Keratinocyte (primary cell): ENCODE data around the gene ARID5B. TPM values are rescaled to one million over a fixed set of nuclear protein-coding genes. Genes with fewer than 3 reads are reported as not detected.
A peak's percentile ranks its signal among the peaks of the same experiment; 100 is the strongest.

Experiments
- DNase-seq: peaks from one replicate; pipeline ENCODE4 v3.0.0-alpha.2; 2011; ENCODE audit warnings: low read depth, missing footprints, low spot score
- FAIRE-seq: peaks from 2 replicates; lab custom pipeline; 2011; peaks lifted over from hg19 to GRCh38; lab: Jason Lieb, UNC
- H2AFZ ChIP-seq: 2 replicates; pipeline ENCODE4 v1.6.0; 2012; ENCODE audit warnings: low read length, control low read depth, inconsistent platforms; ENCODE audit not compliant: control insufficient read depth
- H3K27ac ChIP-seq: 2 replicates; pipeline ENCODE4 v1.5.1; 2011; ENCODE audit warnings: low read length; ENCODE audit not compliant: control insufficient read depth, insufficient read depth
- H3K27me3 ChIP-seq: 3 replicates; pipeline ENCODE4 v1.6.0; 2011; ENCODE audit warnings: low read length; ENCODE audit not compliant: control insufficient read depth, insufficient read depth; ENCODE audit errors: extremely low read depth
- H3K36me3 ChIP-seq, 2 experiments: 2 replicates in 1 of 2; 3 replicates in 1 of 2; pipeline ENCODE4 v1.5.1; 2011; ENCODE audit warnings: low read length in 2 of 2, mild to moderate bottlenecking in 1 of 2; ENCODE audit not compliant: control insufficient read depth in 2 of 2, insufficient read depth in 2 of 2; ENCODE audit errors: extremely low read depth in 1 of 2
- H3K4me1 ChIP-seq: 3 replicates; pipeline ENCODE4 v1.5.1; 2011; ENCODE audit warnings: low read length; ENCODE audit not compliant: control insufficient read depth, insufficient read depth; ENCODE audit errors: extremely low read depth
- H3K4me2 ChIP-seq: 3 replicates; pipeline ENCODE4 v1.6.0; 2011; ENCODE audit warnings: low read depth, low read length; ENCODE audit not compliant: control insufficient read depth, insufficient read depth; ENCODE audit errors: extremely low read depth
- H3K4me3 ChIP-seq, 3 experiments: fragments of 200-600 bp in 1 of 3; sonication (generic) in 1 of 3; 2 replicates in 2 of 3; 3 replicates in 1 of 3; pipeline ENCODE4 v1.5.1; 2011 to 2016; ENCODE audit warnings: low read length in 3 of 3, mild to moderate bottlenecking in 3 of 3, control low read depth in 2 of 3, inconsistent platforms in 1 of 3, low read depth in 1 of 3, mixed read lengths in 1 of 3, mixed run types in 1 of 3, moderate library complexity in 1 of 3; ENCODE audit not compliant: control insufficient read depth in 2 of 3, insufficient read depth in 2 of 3; ENCODE audit errors: extremely low read depth in 1 of 3
- H3K79me2 ChIP-seq: 2 replicates; pipeline ENCODE4 v1.6.0; 2012; ENCODE audit warnings: low read length; ENCODE audit not compliant: control insufficient read depth, insufficient read depth
- H3K9ac ChIP-seq: 3 replicates; pipeline ENCODE4 v1.6.0; 2011; ENCODE audit warnings: low read length; ENCODE audit not compliant: control insufficient read depth, insufficient read depth; ENCODE audit errors: extremely low read depth
- H3K9me1 ChIP-seq: 3 replicates; pipeline ENCODE4 v1.6.0; 2011; ENCODE audit warnings: low read length; ENCODE audit not compliant: control insufficient read depth, insufficient read depth; ENCODE audit errors: extremely low read depth
- H3K9me3 ChIP-seq: 2 replicates; pipeline ENCODE4 v1.5.1; 2012; ENCODE audit warnings: low read depth, low read length; ENCODE audit not compliant: control insufficient read depth
- H4K20me1 ChIP-seq: 3 replicates; pipeline ENCODE4 v1.6.0; 2011; ENCODE audit warnings: low read length; ENCODE audit not compliant: control insufficient read depth, insufficient read depth; ENCODE audit errors: extremely low read depth
- EZH2 ChIP-seq: IDR thresholded peaks from one replicate; pipeline ENCODE4 v1.6.1; 2012; ENCODE audit warnings: inconsistent platforms, mild to moderate bottlenecking, low read length, moderate library complexity
- dilution Hi-C: fragments of 300-500 bp; cut with MboI; formaldehyde crosslinking; loops from one replicate; pipeline ENCODE4 v1.7.0; 2020; ENCODE audit warnings: low sequenced_read_pairs; ENCODE audit not compliant: extremely low pct_ligation_motif_present
- polyA plus RNA-seq, 5 experiments: library from polyadenylated mRNA; depleted of rRNA in 3 of 5; stranded (reverse) in 3 of 5; stranded (forward) in 1 of 5; unstranded in 1 of 5; fragments of >200 nt; gene quantifications; 1 replicate in 1 of 5; 2 replicates in 3 of 5; 3 replicates in 1 of 5; pipeline versions ENCODE4 v1.2.1 to v1.2.3, GENCODE V29; 2011 to 2012; ENCODE audit warnings: missing spikeins in 2 of 5, low read depth in 1 of 5, low replicate concordance in 1 of 5
- TF ChIP-seq, protein P1 (sequence below), 3 experiments: IDR thresholded peaks in 1 of 3; conservative IDR thresholded peaks in 1 of 3; optimal IDR thresholded peaks in 1 of 3; 2 replicates in 2 of 3; 3 replicates in 1 of 3; pipeline versions ENCODE3 to v1.5.1; 2011; ENCODE audit warnings: low read length in 3 of 3, mild to moderate bottlenecking in 3 of 3, moderate library complexity in 2 of 3, control low read depth in 1 of 3, inconsistent platforms in 1 of 3; ENCODE audit not compliant: insufficient read depth in 2 of 3; ENCODE audit errors: extremely low read depth in 1 of 3

ARID5B gene
- polyA plus RNA-seq, 1 donor (not counting 4 experiments of a cell fraction or from before 2014, with no cell fraction given), result 7.0 TPM

DNA sequence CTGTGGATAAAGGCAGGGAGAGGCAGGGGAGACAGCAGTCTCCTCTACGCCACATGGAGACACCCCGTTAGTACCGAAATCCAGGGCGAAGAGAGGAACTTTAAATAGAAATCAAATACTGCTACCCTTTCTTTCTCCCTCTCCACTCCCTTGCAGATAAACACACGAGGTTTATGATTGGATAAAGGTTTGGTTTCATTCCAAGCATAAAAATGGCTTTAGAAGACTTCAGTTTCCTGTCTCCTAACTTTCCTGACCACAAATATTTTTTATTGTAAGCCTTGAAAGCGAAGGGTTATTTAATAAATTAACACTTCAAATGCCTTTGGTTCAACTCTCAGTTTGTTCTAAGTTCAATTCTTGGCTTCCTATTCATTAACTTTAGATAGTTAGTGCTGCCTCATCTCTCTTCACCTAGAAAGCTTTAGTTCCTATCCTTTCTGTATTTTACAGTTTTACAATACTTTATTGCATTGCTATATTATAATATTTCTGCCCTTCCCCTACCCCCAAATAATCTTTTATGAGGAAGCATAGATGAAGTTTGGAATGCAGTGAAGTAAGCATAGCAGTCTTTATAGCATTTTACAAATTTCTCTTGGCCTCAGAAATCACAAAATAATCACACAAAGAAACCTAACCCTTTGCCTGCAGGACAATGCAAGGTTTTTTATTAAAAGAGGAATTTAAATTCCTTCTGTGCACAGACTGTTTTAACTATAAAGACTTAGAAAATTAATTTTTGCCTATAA, 31.5 kb upstream of the ARID5B start:
- dilution Hi-C loops, result no loop called here
- H3K9me3 ChIP-seq, result no peaks in the 10 kb centered on the region
- peak overlapping the region; percentile 7 for H2AFZ ChIP-seq
- H3K36me3 ChIP-seq, result no peaks in the 10 kb centered on the region
- H4K20me1 ChIP-seq, result no peaks in the 10 kb centered on the region
- no peaks in the 10 kb centered on the region for H3K9me1 ChIP-seq
- no peak overlapping the region for H3K4me3 ChIP-seq
- FAIRE-seq (no peak), DNase-seq (no peak)
- no peak overlapping the region for H3K27ac ChIP-seq
- no peak overlapping the region for H3K9ac ChIP-seq
- H3K4me1 ChIP-seq, result no peaks in the 10 kb centered on the region
- no peaks in the 10 kb centered on the region for H3K27me3 ChIP-seq
- TF ChIP-seq, protein P1, sequence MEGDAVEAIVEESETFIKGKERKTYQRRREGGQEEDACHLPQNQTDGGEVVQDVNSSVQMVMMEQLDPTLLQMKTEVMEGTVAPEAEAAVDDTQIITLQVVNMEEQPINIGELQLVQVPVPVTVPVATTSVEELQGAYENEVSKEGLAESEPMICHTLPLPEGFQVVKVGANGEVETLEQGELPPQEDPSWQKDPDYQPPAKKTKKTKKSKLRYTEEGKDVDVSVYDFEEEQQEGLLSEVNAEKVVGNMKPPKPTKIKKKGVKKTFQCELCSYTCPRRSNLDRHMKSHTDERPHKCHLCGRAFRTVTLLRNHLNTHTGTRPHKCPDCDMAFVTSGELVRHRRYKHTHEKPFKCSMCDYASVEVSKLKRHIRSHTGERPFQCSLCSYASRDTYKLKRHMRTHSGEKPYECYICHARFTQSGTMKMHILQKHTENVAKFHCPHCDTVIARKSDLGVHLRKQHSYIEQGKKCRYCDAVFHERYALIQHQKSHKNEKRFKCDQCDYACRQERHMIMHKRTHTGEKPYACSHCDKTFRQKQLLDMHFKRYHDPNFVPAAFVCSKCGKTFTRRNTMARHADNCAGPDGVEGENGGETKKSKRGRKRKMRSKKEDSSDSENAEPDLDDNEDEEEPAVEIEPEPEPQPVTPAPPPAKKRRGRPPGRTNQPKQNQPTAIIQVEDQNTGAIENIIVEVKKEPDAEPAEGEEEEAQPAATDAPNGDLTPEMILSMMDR (optimal IDR thresholded peaks at IDR 0.05 in 1 of 3, IDR thresholded peaks at IDR 0.05 in 1 of 3, conservative IDR thresholded peaks at IDR 0.05 in 1 of 3; ENCODE audit: extremely low read depth in 1 of 3, insufficient read depth in 2 of 3, low read length in 3 of 3), result no peak
- no peak for TF ChIP-seq EZH2
- H3K4me2 ChIP-seq, result no peak overlapping the region
- H3K79me2 ChIP-seq, result no peaks in the 10 kb centered on the region

DNA sequence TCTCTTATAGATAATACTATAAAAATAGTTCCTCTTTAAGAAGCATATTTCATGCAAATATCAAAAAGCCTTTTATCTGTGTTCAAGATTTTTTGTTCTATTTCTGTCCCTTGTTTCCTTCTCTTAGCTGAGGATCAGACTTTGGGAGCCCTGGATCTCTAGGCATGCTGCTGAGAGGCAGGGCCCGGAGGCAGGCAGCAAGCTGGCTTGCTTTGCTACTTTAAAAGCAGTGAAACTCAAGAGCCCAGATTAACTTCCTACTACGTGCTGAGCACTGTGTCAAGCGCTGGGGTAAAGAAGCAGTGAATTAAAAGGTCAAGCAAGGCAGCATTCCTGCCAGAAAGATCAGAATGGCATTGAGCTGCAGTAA, 31.0 kb upstream of the ARID5B start:
- H3K4me2 ChIP-seq, result no peak overlapping the region
- H3K27me3 ChIP-seq, result no peaks in the 10 kb centered on the region
- H3K36me3 ChIP-seq, result no peaks in the 10 kb centered on the region
- no peak for TF ChIP-seq EZH2
- no peaks in the 10 kb centered on the region for H3K9me1 ChIP-seq
- H3K9me3 ChIP-seq, result no peaks in the 10 kb centered on the region
- no peak overlapping the region for H3K27ac ChIP-seq
- dilution Hi-C loops, result no loop called here
- no peak overlapping the region for H3K4me3 ChIP-seq
- no peak overlapping the region for H3K9ac ChIP-seq
- no peaks in the 10 kb centered on the region for H3K4me1 ChIP-seq
- no peaks in the 10 kb centered on the region for H3K79me2 ChIP-seq
- H4K20me1 ChIP-seq, result no peaks in the 10 kb centered on the region
- FAIRE-seq (no peak), DNase-seq (no peak)
- H2AFZ ChIP-seq, result no peak overlapping the region

DNA sequence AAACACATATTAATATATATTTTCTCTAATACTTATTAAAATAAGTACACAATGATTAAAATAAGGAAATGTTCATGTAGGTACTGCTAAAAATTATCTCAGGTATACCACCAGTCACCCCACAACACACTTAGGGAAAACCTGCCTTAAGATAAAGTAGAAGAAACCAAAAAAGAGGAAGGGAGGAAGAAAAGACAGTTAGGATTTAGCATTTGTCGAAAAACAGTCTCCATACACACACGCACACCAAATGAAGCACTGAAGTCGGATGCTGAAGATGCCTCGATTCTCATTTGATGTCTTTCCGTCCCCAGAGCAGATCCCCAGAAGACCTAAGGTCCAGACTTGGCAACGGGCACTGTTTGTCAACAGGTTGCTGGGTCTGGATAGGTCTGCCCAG, 30.0 kb upstream of the ARID5B start:
- Histone ChIP-seq H3K4me3 (no peak overlapping the region), H3K9me3 (no peaks in the 10 kb centered on the region), H3K79me2 (no peaks in the 10 kb centered on the region), H3K4me2 (no peak overlapping the region), H4K20me1 (no peaks in the 10 kb centered on the region), H3K4me1 (no peaks in the 10 kb centered on the region), H3K9me1 (no peaks in the 10 kb centered on the region), H3K27me3 (no peaks in the 10 kb centered on the region), H3K27ac (no peak overlapping the region), H3K36me3 (no peaks in the 10 kb centered on the region), H2AFZ (no peak overlapping the region), H3K9ac (no peak overlapping the region)
- dilution Hi-C loops, result no loop called here
- TF ChIP-seq, protein P1 (optimal IDR thresholded peaks at IDR 0.05 in 1 of 3, IDR thresholded peaks at IDR 0.05 in 1 of 3, conservative IDR thresholded peaks at IDR 0.05 in 1 of 3; ENCODE audit: extremely low read depth in 1 of 3, insufficient read depth in 2 of 3, low read length in 3 of 3), result no peak
- DNase-seq, result no peak
- FAIRE-seq, result no peak
